Astrocyte (in vitro differentiated cells and primary cell): Measurements from ENCODE around the gene SPDYE2.
"Not testable (repeated sequence)": the region's sequence is repeated elsewhere in the genome, so short reads cannot be mapped to it uniquely, and the experiment has no call there.

Experiments used
- EZH2 ChIP-seq: IDR thresholded peaks from 2 replicates; pipeline ENCODE4 v1.6.1; 2012; ENCODE audit warnings: mild to moderate bottlenecking, low read length, inconsistent platforms; ENCODE audit not compliant: insufficient read depth
- TF ChIP-seq, protein P1 (sequence below): IDR thresholded peaks from 2 replicates; pipeline ENCODE4 v1.5.1; 2011; ENCODE audit warnings: low read depth, mild to moderate bottlenecking, inconsistent platforms, low read length, moderate library complexity; ENCODE audit not compliant: insufficient read depth

DNA sequence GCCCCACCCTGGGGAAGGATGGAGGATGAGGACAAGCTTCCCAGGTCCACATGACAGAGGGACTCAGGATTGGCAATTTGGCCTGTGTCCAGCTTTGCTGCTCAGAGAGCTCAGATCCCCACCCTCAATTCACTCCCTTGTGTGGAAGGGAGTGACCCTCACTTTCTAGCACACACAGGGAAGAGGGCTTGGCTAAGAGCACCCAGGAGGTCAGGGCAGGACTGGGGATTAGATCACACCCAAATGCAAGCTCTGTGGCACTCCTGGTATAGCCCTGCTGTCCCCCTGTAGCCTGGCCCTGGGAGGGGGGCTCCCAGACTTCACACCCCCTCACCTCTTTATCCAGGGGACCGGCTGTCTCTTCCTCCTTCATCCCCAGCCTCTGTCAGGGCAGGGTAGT is 6.7 kb upstream of the SPDYE2 start:
- TF ChIP-seq, protein P1, sequence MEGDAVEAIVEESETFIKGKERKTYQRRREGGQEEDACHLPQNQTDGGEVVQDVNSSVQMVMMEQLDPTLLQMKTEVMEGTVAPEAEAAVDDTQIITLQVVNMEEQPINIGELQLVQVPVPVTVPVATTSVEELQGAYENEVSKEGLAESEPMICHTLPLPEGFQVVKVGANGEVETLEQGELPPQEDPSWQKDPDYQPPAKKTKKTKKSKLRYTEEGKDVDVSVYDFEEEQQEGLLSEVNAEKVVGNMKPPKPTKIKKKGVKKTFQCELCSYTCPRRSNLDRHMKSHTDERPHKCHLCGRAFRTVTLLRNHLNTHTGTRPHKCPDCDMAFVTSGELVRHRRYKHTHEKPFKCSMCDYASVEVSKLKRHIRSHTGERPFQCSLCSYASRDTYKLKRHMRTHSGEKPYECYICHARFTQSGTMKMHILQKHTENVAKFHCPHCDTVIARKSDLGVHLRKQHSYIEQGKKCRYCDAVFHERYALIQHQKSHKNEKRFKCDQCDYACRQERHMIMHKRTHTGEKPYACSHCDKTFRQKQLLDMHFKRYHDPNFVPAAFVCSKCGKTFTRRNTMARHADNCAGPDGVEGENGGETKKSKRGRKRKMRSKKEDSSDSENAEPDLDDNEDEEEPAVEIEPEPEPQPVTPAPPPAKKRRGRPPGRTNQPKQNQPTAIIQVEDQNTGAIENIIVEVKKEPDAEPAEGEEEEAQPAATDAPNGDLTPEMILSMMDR: not testable (repeated sequence)
- not testable (repeated sequence) for TF ChIP-seq EZH2
